ENCODE data around the gene NAGLU. TPM values are rescaled to one million over a fixed set of nuclear protein-coding genes. Genes with fewer than 3 reads are reported as not detected.

Gene NAGLU
- 25.2 and 28.8 TPM in 2 replicates for total RNA-seq

DNA sequence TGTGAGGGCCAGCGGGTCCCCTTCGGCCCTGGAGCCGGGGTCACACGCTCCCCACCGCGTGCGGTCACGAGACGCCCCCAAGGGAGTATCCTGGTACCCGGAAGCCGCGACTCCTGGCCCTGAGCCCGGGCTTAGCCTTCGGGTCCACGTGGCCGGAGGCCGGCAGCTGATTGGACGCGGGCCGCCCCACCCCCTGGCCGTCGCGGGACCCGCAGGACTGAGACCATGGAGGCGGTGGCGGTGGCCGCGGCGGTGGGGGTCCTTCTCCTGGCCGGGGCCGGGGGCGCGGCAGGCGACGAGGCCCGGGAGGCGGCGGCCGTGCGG is at the start of gene NAGLU:
Gene NAGLU (plus strand): TSS at position 194 of the 324 bp plus-strand sequence. CDS start 32 bp downstream, at position 226.
- DNase-seq (ENCODE audit: low read depth): no peak
- peak within 1 kb of the TSS; percentile 86 for H3K4me3 ChIP-seq (ENCODE audit: low read depth, low read length)
- TF ChIP-seq, protein P1, sequence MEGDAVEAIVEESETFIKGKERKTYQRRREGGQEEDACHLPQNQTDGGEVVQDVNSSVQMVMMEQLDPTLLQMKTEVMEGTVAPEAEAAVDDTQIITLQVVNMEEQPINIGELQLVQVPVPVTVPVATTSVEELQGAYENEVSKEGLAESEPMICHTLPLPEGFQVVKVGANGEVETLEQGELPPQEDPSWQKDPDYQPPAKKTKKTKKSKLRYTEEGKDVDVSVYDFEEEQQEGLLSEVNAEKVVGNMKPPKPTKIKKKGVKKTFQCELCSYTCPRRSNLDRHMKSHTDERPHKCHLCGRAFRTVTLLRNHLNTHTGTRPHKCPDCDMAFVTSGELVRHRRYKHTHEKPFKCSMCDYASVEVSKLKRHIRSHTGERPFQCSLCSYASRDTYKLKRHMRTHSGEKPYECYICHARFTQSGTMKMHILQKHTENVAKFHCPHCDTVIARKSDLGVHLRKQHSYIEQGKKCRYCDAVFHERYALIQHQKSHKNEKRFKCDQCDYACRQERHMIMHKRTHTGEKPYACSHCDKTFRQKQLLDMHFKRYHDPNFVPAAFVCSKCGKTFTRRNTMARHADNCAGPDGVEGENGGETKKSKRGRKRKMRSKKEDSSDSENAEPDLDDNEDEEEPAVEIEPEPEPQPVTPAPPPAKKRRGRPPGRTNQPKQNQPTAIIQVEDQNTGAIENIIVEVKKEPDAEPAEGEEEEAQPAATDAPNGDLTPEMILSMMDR (conservative IDR thresholded peaks at IDR 0.05; ENCODE audit: low read depth, low read length): no peak

- no peak for DNase-seq (ENCODE audit: low read depth)
- TF ChIP-seq, protein P1 (conservative IDR thresholded peaks at IDR 0.05; ENCODE audit: low read depth, low read length): no peak
- H3K4me3 ChIP-seq (ENCODE audit: low read depth, low read length): no peak overlapping the region
Observed at GRCh38 chr17:42488032-42488431, 48.0 kb upstream of the NAGLU start.

DNA sequence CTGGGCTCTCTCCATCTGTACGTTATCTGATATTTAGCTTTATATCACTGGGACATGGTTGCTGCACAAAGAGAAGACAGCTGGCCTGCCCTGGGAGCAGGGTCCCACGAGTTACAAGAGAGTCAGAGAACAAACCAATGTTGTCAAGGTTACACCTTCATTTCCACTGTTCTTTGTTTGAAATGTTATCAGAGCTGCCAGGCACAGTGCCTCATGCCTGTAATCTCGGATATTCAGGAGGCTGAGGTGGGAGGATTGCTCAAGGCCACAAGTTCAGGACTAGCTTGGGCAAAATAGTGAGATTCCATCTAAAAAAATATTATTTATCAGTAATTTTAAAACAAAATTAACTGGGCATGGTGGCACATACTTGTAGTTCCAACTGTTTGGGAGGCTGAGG is 42.7 kb upstream of the NAGLU start:
- no peak for DNase-seq (ENCODE audit: low read depth)
- TF ChIP-seq, protein P1 (conservative IDR thresholded peaks at IDR 0.05; ENCODE audit: low read depth, low read length): no peak
- H3K4me3 ChIP-seq (ENCODE audit: low read depth, low read length): no peak overlapping the region

GRCh38 chr17:42494673-42495072 is 41.4 kb upstream of the NAGLU start:
- TF ChIP-seq, protein P1 (conservative IDR thresholded peaks at IDR 0.05; ENCODE audit: low read depth, low read length): no peak
- DNase-seq (ENCODE audit: low read depth): no peak
- no peak overlapping the region for H3K4me3 ChIP-seq (ENCODE audit: low read depth, low read length)

- no peak overlapping the region for H3K4me3 ChIP-seq (ENCODE audit: low read depth, low read length)
- DNase-seq (ENCODE audit: low read depth): no peak
- TF ChIP-seq, protein P1 (conservative IDR thresholded peaks at IDR 0.05; ENCODE audit: low read depth, low read length): no peak
Observed at GRCh38 chr17:42498828-42499227, 37.2 kb upstream of the NAGLU start.

DNA sequence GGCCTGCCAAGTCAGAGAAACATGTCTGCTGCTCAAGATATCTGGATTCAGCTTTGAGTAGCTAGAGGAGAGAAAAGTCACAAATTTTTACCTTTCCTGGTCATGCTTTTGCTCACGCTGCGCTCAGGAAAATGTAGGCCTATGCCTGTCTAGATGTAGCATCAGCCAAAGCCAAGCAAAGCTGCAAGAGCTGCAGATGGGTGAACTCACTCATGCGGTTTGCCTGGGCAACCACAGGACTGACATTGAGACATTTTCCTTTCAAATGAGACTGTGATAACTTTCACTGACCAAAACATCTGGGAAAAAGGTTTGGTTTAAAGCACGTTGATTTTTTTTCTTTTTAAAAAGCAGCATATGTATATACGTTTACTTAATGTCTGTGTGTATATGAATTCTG is 34.0 kb upstream of the NAGLU start:
- TF ChIP-seq, protein P1 (conservative IDR thresholded peaks at IDR 0.05; ENCODE audit: low read depth, low read length): no peak
- no peak for DNase-seq (ENCODE audit: low read depth)
- H3K4me3 ChIP-seq (ENCODE audit: low read depth, low read length): no peak overlapping the region

DNA sequence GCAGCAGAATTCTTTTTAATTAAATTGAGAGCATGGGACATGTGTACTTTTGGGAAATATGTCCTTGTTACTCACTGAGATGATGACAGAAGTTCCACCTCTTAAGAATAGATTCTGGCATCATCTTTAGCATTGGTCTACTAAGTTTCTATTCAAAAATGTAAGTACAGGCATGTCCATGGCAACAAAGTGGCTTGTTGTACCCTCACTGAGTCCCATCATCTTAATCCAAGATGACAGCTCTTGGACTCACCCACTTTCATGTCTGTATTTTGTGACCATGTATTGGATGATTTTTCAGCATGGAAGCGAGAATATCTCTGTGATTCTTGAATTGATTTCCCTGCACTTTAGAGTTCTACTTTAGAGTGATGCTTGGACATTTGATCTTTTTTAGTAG is 33.1 kb upstream of the NAGLU start:
- TF ChIP-seq, protein P1 (conservative IDR thresholded peaks at IDR 0.05; ENCODE audit: low read depth, low read length): no peak
- H3K4me3 ChIP-seq (ENCODE audit: low read depth, low read length): no peak overlapping the region
- DNase-seq (ENCODE audit: low read depth): no peak
